Peyer's patch (tissue), 4 donors: Measurements from ENCODE around the gene SPC24. TPM values are rescaled to one million over a fixed set of nuclear protein-coding genes. Genes with fewer than 3 reads are reported as not detected.

ENCODE experiments used
- DNase-seq, 3 donors: peaks; one replicate each; pipeline ENCODE4 v3.0.0-alpha.2; 2017 to 2019
- H3K27ac ChIP-seq, 4 donors: fragments of 200-600 bp; sonication (generic); one replicate each; pipeline ENCODE4 v1.5.1; 2016 to 2019
- H3K27me3 ChIP-seq, 2 donors: fragments of 200-600 bp; sonication (generic); one replicate each; pipeline ENCODE4 v1.5.1; 2019
- H3K36me3 ChIP-seq, 3 donors: fragments of 200-600 bp; sonication (generic); one replicate each; pipeline ENCODE4 v1.5.1; 2016 to 2019
- H3K4me1 ChIP-seq, 4 donors: fragments of 200-600 bp; sonication (generic); one replicate each; pipeline ENCODE4 v1.5.1; 2016 to 2019
- H3K4me3 ChIP-seq, 4 donors: fragments of 200-600 bp; sonication (generic); 1 replicate in 3 of 4; 2 replicates in 1 of 4; pipeline ENCODE4 v1.5.1; 2016 to 2019; ENCODE audit warnings: mild to moderate bottlenecking in 1 of 4
- H3K9me3 ChIP-seq, 4 donors: fragments of 200-600 bp; sonication (generic); one replicate each; pipeline ENCODE4 v1.5.1; 2016 to 2019; ENCODE audit warnings: mild to moderate bottlenecking in 1 of 4
- POLR2A ChIP-seq, 2 donors: fragments of 450-650 bp; IDR thresholded peaks; one replicate each; pipeline ENCODE4 v1.5.1; 2017; ENCODE audit warnings: antibody characterized with exemption in 2 of 2, mild to moderate bottlenecking in 2 of 2, moderate library complexity in 2 of 2
- total RNA-seq, 4 donors: library from RNA; depleted of rRNA; stranded (reverse); fragments of >200 nt; gene quantifications; one replicate each; pipeline ENCODE4 v1.1.0, GENCODE V29; 2016
- TF ChIP-seq, protein P1 (sequence below), 6 experiments: fragments of 450-650 bp in 4 of 6; fragments of 200-600 bp in 2 of 6; sonication (generic) in 1 of 6; IDR thresholded peaks; one replicate each; pipeline ENCODE4 v1.5.1; 2017 to 2019; ENCODE audit warnings: antibody characterized with exemption in 6 of 6, mild to moderate bottlenecking in 3 of 6, moderate library complexity in 1 of 6

Gene SPC24
- total RNA-seq: 10 to 100 TPM in 2 of 4 donors, 1 to 10 TPM in 2; 1.7 to 28.9 (median 8.4) TPM

GRCh38 chr19:11155373-11156120 lies at the start of gene SPC24:
SPC24 (minus strand) TSS chr19:11155782; CDS start chr19:11155776, 6 bp downstream.
- peaks cover 0 to 21% (median 7%) of the 10 kb centered on the region in 4 donors for H3K4me1 ChIP-seq
- TF ChIP-seq POLR2A (IDR thresholded peaks at IDR 0.05): no peak
- TF ChIP-seq, protein P1, sequence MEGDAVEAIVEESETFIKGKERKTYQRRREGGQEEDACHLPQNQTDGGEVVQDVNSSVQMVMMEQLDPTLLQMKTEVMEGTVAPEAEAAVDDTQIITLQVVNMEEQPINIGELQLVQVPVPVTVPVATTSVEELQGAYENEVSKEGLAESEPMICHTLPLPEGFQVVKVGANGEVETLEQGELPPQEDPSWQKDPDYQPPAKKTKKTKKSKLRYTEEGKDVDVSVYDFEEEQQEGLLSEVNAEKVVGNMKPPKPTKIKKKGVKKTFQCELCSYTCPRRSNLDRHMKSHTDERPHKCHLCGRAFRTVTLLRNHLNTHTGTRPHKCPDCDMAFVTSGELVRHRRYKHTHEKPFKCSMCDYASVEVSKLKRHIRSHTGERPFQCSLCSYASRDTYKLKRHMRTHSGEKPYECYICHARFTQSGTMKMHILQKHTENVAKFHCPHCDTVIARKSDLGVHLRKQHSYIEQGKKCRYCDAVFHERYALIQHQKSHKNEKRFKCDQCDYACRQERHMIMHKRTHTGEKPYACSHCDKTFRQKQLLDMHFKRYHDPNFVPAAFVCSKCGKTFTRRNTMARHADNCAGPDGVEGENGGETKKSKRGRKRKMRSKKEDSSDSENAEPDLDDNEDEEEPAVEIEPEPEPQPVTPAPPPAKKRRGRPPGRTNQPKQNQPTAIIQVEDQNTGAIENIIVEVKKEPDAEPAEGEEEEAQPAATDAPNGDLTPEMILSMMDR (IDR thresholded peaks at IDR 0.05): no peak

GRCh38 chr19:11204943-11205349 lies 49.4 kb upstream of the SPC24 start:
- no peaks in the 10 kb centered on the region for H3K9me3 ChIP-seq
- no peak for TF ChIP-seq POLR2A (IDR thresholded peaks at IDR 0.05)
- H3K4me1 ChIP-seq: peaks cover 0 to 4% (median 0%) of the 10 kb centered on the region in 4 donors
- H3K27ac ChIP-seq: peak overlapping the region in 1 of 4 donors; percentile 80
- H3K4me3 ChIP-seq: no peak overlapping the region
- peaks cover 0 to 39% (median 0%) of the 10 kb centered on the region in 3 donors for H3K36me3 ChIP-seq
- no peak for DNase-seq
- no peaks in the 10 kb centered on the region for H3K27me3 ChIP-seq

More at GRCh38 chr19:11155373-11156120, at the start of gene SPC24:
- Histone ChIP-seq H3K36me3 (no peaks in the 10 kb centered on the region), H3K9me3 (no peaks in the 10 kb centered on the region), H3K4me3 (peak within 1 kb of the TSS; percentile 44 to 75 (median 68)), H3K27me3 (no peaks in the 10 kb centered on the region), H3K27ac (peak within 1 kb of the TSS in 3 of 4 donors; percentile 44 to 65 (median 65))
- DNase-seq: peak; percentile 84 to 97 (median 92)

GRCh38 chr19:11204076-11204602 lies 48.6 kb upstream of the SPC24 start:
- H3K4me1 ChIP-seq: peaks cover 0 to 4% (median 0%) of the 10 kb centered on the region in 4 donors
- peak overlapping the region in 1 of 4 donors; percentile 13 for H3K4me3 ChIP-seq
- no peaks in the 10 kb centered on the region for H3K27me3 ChIP-seq
- peak overlapping the region; percentile 42 to 80 (median 76) for H3K27ac ChIP-seq
- TF ChIP-seq POLR2A (IDR thresholded peaks at IDR 0.05): no peak
- TF ChIP-seq, protein P1 (IDR thresholded peaks at IDR 0.05): peak in 1 of 6 experiments; percentile 5
- DNase-seq: no peak
- no peaks in the 10 kb centered on the region for H3K9me3 ChIP-seq
- H3K36me3 ChIP-seq: peaks cover 0 to 39% (median 0%) of the 10 kb centered on the region in 3 donors

- peak overlapping the region; percentile 42 to 80 (median 76) for H3K27ac ChIP-seq
- H3K4me1 ChIP-seq: peaks cover 0 to 4% (median 0%) of the 10 kb centered on the region in 4 donors
- H3K9me3 ChIP-seq: no peaks in the 10 kb centered on the region
- H3K27me3 ChIP-seq: no peaks in the 10 kb centered on the region
- H3K36me3 ChIP-seq: peaks cover 0 to 31% (median 0%) of the 10 kb centered on the region in 3 donors
- peak; percentile 41 to 71 (median 67) for DNase-seq
- H3K4me3 ChIP-seq: peak overlapping the region in 1 of 4 donors; percentile 13
- no peak for TF ChIP-seq POLR2A (IDR thresholded peaks at IDR 0.05)
- TF ChIP-seq, protein P1 (IDR thresholded peaks at IDR 0.05): peak; percentile 21 to 72 (median 66)
Observed at GRCh38 chr19:11203194-11204075, 47.9 kb upstream of the SPC24 start.

- peaks cover 0 to 30% (median 0%) of the 10 kb centered on the region in 3 donors for H3K36me3 ChIP-seq
Observed at GRCh38 chr19:11202488-11203193, 47.1 kb upstream of the SPC24 start.

More at GRCh38 chr19:11202488-11203193, 47.1 kb upstream of the SPC24 start:
- Histone ChIP-seq H3K27me3 (no peaks in the 10 kb centered on the region), H3K9me3 (no peaks in the 10 kb centered on the region), H3K27ac (peak overlapping the region; percentile 42 to 80 (median 76)), H3K4me1 (peaks cover 0 to 10% (median 2%) of the 10 kb centered on the region in 4 donors), H3K4me3 (no peak overlapping the region)
- TF ChIP-seq, protein P1 (IDR thresholded peaks at IDR 0.05): no peak
- no peak for TF ChIP-seq POLR2A (IDR thresholded peaks at IDR 0.05)
- no peak for DNase-seq
